GM23248 (cell line): ENCODE data around the gene RCSD1.
"Not testable (repeated sequence)": the region's sequence is repeated elsewhere in the genome, so short reads cannot be mapped to it uniquely, and the experiment has no call there.

ENCODE experiments used
- EZH2 ChIP-seq: fragments of 200-600 bp; sonication (generic); IDR thresholded peaks from 2 replicates; pipeline ENCODE4 v1.6.1; 2018; ENCODE audit warnings: antibody characterized with exemption, mild to moderate bottlenecking; ENCODE audit not compliant: insufficient read depth, poor library complexity, severe bottlenecking
- EZH2phosphoT487 ChIP-seq: fragments of 200-600 bp; sonication (generic); IDR thresholded peaks from 2 replicates; pipeline ENCODE4 v1.6.1; 2018; ENCODE audit warnings: antibody characterized with exemption, moderate library complexity, mild to moderate bottlenecking, low read depth; ENCODE audit not compliant: insufficient read depth

DNA sequence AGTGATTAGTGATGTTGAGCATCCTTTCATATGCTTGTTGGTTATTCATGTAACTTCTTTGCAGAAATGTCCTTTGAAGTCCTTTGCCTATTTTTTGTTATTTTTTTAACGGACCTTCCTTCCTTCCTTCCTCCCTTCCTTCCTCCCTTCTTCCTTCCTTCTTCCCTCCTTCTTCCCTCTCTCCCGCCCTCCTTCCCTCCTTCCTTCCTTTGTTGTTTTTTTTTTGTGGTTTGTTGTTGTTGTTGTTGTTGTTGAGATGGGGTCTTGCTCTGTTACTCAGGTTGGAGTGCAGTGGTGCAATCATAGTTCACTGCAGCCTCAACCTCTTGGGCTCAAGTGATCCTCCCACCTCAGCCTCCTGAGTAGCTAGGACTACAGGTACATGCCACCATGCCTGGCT, 16.0 kb upstream of the RCSD1 start:
- not testable (repeated sequence) for TF ChIP-seq EZH2, EZH2phosphoT487
